GM12872 (cell line): ENCODE results near the gene DOK4.

Experiments
- TF ChIP-seq, protein P1 (sequence below): IDR thresholded peaks from 3 replicates; pipeline ENCODE4 v1.5.1; 2011; ENCODE audit warnings: low read depth, mild to moderate bottlenecking, low read length, moderate library complexity; ENCODE audit not compliant: insufficient read depth

Gene DOK4

DNA sequence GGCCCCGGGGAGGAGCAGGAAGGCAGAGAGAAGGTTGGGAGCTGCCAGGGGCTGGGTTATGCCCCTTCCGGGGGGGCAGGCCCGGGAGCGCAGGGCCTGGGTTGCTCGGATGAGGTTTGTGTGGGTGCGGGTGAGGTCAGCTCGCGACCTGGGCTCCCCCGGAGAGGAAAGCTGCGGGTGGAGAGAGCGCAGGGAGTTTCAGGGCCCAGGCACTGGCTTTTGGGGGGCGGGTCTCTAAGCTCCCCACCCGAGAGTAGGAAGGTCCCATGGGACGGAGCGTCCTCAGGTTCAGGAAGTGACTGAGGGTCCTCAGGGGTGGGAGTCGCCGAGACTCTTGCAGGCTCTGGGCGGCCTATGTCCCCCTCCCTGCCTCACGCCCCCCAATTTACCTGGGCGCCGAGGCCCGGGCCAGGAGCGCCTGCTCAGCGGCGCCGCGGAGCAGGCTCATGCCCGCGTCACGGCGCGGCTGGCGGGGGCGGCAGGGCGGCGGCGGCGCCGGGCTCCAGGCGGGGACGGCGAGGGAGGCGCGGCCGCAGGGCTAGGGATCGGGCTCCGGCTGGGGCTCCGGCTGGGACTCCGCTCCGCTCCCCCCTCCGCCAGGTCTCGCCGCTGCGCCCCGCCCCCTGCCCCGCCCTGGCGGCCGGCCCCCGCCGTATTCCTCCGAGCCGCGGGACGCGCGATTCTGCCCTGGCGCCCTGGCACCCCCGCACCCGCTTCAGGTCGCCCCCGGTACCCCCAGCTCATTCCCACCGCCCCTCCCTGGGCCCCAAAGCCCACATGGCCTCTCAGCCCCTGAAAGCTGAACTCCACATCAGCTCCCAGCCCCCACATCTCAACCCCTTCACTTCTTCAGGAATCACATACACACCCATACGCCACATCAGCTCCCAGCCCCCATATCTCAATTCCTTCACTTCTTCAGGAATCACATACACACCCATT lies at the start of gene DOK4:
Gene DOK4, minus strand, starts transcription at position 578 of the 942 bp plus-strand sequence. CDS start 6,986 bp downstream, outside the sequence.
- TF ChIP-seq, protein P1, sequence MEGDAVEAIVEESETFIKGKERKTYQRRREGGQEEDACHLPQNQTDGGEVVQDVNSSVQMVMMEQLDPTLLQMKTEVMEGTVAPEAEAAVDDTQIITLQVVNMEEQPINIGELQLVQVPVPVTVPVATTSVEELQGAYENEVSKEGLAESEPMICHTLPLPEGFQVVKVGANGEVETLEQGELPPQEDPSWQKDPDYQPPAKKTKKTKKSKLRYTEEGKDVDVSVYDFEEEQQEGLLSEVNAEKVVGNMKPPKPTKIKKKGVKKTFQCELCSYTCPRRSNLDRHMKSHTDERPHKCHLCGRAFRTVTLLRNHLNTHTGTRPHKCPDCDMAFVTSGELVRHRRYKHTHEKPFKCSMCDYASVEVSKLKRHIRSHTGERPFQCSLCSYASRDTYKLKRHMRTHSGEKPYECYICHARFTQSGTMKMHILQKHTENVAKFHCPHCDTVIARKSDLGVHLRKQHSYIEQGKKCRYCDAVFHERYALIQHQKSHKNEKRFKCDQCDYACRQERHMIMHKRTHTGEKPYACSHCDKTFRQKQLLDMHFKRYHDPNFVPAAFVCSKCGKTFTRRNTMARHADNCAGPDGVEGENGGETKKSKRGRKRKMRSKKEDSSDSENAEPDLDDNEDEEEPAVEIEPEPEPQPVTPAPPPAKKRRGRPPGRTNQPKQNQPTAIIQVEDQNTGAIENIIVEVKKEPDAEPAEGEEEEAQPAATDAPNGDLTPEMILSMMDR: no peak

DNA sequence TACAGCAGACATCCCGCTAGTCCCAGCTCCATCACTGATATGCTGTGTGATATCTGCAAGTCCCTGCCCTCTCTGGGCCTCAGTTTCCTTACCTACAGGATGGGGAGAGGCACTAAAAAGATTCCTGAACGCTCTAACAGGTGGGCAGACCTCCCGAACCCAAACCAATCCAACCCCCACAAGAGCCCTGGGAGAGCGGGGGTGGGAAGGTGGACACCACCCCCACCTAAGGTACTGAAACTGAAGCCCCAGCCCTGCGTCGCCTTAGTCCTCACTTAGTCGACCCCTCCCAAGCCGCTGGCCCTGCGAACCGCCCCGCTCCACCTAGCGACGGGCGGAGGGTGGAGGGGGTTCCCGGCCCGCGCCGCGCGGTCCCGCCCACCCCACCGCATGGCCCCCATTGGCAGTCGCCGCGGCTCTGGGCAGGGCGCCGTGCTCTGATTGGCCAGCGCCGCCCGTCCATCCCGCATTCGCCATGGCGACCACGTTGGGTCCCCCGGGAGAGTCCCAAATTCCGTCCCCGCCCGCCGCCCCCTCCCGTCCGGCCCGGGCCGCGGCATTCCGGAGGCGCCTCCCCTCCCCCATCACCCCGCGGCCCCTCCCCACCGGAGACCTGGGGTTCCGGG lies 49.5 kb upstream of the DOK4 start:
- TF ChIP-seq, protein P1: peak; percentile 25; the same call in 1 of the 3 replicates

DNA sequence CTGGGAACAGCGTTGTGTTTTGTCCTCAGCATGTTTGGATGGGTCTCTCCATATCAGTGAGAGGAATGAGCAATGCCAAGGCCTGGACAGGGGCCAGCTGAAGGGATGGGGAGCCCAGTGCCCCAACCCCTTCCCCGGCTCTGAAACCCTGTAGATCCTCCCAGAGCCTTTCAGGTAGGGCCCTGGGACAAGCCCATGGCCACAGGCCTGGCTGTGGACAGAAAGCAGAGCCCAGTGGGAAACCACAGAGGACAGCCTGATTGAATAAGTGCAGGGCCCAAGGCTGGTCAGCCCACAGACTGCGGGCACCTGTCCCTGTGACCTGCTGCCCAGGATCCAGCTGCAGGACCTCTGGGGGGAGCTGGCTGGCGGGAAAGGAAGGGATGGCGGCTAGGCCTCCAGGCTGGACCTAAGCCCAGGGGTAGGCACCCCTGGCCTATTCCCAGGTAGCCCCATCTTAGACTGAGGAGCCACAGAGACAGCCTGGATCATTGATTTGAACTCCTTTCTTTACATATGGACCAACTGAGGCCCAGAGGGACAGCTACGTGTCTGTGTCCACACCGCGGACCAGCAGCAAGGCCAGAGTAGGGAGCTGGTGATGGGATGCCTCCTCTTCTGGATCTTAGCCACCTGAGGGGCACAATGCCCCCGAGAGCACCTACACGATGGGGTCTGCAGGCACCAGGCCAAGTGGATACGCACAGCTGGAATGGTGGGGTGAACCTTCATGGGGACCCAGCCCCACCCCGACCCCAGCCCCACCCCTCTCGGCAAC lies 48.8 kb upstream of the DOK4 start:
- TF ChIP-seq, protein P1: no peak

DNA sequence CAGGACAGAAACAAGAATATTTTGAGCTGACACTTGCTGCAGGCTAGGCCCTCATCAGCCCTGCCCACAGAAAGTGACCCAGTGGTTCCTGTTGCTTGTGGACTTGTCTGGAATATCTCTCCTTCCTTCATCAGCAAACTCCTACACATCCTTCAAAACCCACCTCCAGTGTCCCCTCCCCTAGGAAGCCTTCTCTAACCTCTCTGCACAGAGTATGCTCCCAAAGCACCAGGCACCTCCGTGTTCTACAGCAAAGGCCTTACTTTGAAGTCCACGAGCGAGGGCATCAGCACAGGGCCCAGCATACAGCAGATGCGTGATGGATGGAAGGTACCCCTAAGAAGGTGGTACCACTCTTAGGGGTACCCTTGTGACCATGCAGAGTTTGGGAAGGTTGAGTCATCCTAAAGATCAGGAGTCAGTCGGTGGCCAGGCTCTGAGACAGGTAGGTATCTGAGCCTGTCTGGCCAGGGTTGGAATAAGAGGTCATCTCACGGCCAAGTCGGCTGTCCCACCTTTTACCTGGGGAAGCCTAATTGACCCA lies 48.1 kb upstream of the DOK4 start:
- TF ChIP-seq, protein P1: no peak

DNA sequence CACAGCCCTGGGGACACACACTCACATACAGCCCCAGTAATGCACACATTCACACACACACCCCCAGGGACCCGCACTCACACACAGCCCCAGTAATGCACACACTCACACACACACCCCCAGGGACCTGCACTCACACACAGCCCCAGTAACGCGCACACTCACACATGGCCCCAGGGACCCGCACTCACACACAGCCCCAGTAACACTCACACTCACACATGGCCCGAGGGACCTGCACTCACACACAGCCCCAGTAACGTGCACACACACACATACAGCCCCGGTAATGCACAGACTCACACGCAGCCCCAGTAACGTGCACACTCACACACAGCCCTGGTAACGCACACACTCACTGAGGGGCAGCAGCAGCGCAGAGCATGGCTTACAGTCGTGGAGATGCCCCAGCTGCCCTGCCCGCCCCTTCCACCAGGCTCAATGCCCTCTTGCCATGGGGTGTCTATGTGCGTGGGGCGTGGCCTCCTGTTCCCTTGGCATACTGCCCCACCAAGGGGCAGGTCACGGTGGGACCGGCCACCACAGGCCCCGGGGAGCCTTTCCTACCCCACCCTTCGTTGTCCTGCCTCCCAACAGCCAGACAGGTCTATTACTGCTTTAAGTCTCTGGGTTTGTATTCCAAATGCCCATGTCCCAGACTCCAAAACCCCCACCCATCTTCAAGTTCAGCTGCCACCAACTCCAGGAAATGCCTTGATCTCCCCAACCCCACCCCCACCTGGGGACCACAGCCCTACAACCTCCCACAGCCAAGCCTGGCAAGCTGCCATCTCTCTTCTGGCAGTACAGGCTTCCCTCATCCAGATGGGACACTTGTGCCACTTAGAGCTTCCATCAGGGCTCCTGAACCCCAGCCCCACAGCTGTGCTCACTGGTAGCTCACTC lies 47.4 kb upstream of the DOK4 start:
- TF ChIP-seq, protein P1: no peak

DNA sequence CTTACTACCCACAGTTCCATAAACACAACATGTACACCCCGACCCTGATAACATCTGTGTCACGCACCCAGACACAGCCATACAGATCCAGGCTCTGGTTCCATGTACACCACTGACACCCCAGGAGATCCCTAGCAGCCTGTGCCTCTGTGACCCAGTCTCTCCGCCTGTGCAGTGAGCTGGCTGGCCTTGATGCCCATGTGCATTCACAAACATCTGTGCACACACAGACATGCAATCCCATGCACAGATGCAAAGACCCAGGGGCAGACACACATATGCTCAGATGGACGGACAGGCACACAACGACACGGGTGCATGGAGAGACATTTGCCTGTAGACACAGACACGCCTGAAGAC lies 46.0 kb upstream of the DOK4 start:
- TF ChIP-seq, protein P1: no peak
